Panc1 (cell line): Measurements from ENCODE around the gene RGS9. TPM values are rescaled to one million over a fixed set of nuclear protein-coding genes. Genes with fewer than 3 reads are reported as not detected.

Experiments used
- ATAC-seq: fragments of 200-7000 bp; cut with Tn5 transposase; 2 replicates; pipeline ENCODE4 v1.9.1; 2020; ENCODE audit warnings: mild to moderate bottlenecking, moderate library complexity
- BruUV-seq: library from RNA; stranded (reverse); fragments of 400-500 nt; replicated peaks from 2 replicates; lab custom pipeline; 2021; lab: Mats Ljungman, UMichigan
- CTCF ChIA-PET: fragments of 300-600 bp; sonication (Branson Sonifier 250); formaldehyde crosslinking; loops from one replicate; lab custom pipeline; 2022; ENCODE audit warnings: antibody characterized with exemption; lab: Charles Lee
- POLR2A ChIA-PET: fragments of 300-600 bp; sonication (Branson Sonifier 250); formaldehyde crosslinking; loops from one replicate; lab custom pipeline; 2022; ENCODE audit warnings: antibody characterized with exemption; lab: Charles Lee
- DNase-seq: peaks from one replicate; pipeline ENCODE4 v3.0.0-alpha.2; 2010; ENCODE audit warnings: low read depth, low spot score
- H3K27ac ChIP-seq: 2 replicates; pipeline ENCODE4 v1.5.1; 2011; ENCODE audit warnings: mild to moderate bottlenecking, low read length, inconsistent platforms
- H3K27me3 ChIP-seq: fragments of 200-500 bp; sonication (Bioruptor generic); 2 replicates; pipeline ENCODE4 v1.6.0; 2014; ENCODE audit warnings: low read length, inconsistent platforms; ENCODE audit not compliant: control insufficient read depth, insufficient read depth
- H3K36me3 ChIP-seq: fragments of 200-500 bp; sonication (Bioruptor generic); 2 replicates; pipeline ENCODE4 v1.5.1; 2014; ENCODE audit warnings: inconsistent platforms, mild to moderate bottlenecking, low read length, moderate library complexity; ENCODE audit not compliant: control insufficient read depth, insufficient read depth
- H3K4me1 ChIP-seq: 2 replicates; pipeline ENCODE4 v1.5.1; 2011; ENCODE audit warnings: inconsistent platforms, mild to moderate bottlenecking, low read length, moderate library complexity; ENCODE audit not compliant: control insufficient read depth, insufficient read depth
- H3K4me3 ChIP-seq, 2 experiments: 2 replicates each; pipeline ENCODE4 v1.5.1; 2011 to 2012; ENCODE audit warnings: low read depth in 2 of 2, low read length in 2 of 2, mild to moderate bottlenecking in 2 of 2, inconsistent platforms in 1 of 2, moderate library complexity in 1 of 2
- H3K9me3 ChIP-seq: fragments of 200-500 bp; sonication (Bioruptor generic); 2 replicates; pipeline ENCODE4 v1.5.1; 2014; ENCODE audit warnings: low read depth, mild to moderate bottlenecking, inconsistent platforms, low read length, moderate library complexity; ENCODE audit not compliant: control insufficient read depth, insufficient read depth
- CTCF ChIP-seq: fragments of 450-650 bp; IDR thresholded peaks from 2 replicates; pipeline ENCODE4 v1.5.1; 2017; ENCODE audit warnings: mild to moderate bottlenecking
- POLR2AphosphoS5 ChIP-seq: IDR thresholded peaks from 2 replicates; pipeline ENCODE4 v1.6.1; 2012; ENCODE audit warnings: mild to moderate bottlenecking, low read depth, low read length, moderate library complexity
- REST ChIP-seq, 2 experiments: IDR thresholded peaks; 2 replicates each; pipeline ENCODE4 v1.6.1; 2011 to 2012; ENCODE audit warnings: low read depth in 2 of 2, control low read depth in 1 of 2, low read length in 1 of 2, mild to moderate bottlenecking in 1 of 2, moderate library complexity in 1 of 2; ENCODE audit not compliant: insufficient read depth in 1 of 2
- SIN3A ChIP-seq: IDR thresholded peaks from 2 replicates; pipeline ENCODE4 v1.6.1; 2012; ENCODE audit warnings: low read depth, mild to moderate bottlenecking, low read length, moderate library complexity, borderline replicate concordance; ENCODE audit not compliant: insufficient read depth
- TCF7L2 ChIP-seq: IDR thresholded peaks from 2 replicates; pipeline ENCODE4 v1.6.1; 2011; ENCODE audit warnings: mild to moderate bottlenecking, low read depth, low read length, inconsistent platforms
- in situ Hi-C: cut with HindIII; loops from 2 replicates; pipeline ENCODE4 v1.10.0; 2016; ENCODE audit warnings: low sequenced_read_pairs, low pct_unique_long_range_greater_than_20kb
- intact Hi-C: fragments of 100-400 bp; cut with micrococcal nuclease; formaldehyde crosslinking; loops from one replicate; pipeline ENCODE4 v1.10.0; 2022; ENCODE audit not compliant: unreplicated experiment
- total RNA-seq: library from RNA; stranded (reverse); gene quantifications from one replicate; pipeline ENCODE4 v1.2.1, GENCODE V29; 2021; ENCODE audit not compliant: unreplicated experiment

RGS9 gene
- total RNA-seq, 1 experiment from 2014 or later = 3.3 TPM

- intact Hi-C loops = loop anchor here (10.0 kb wide), 1 partner anchor 226 kb away; no protein-coding TSS in a partner anchor
- ATAC-seq (no peak), DNase-seq (no peak)
- Histone ChIP-seq H3K4me3 (no peak overlapping the region), H3K27ac (no peak overlapping the region), H3K4me1 (no peaks in the 10 kb centered on the region), H3K27me3 (no peaks in the 10 kb centered on the region), H3K36me3 (no peaks in the 10 kb centered on the region), H3K9me3 (no peaks in the 10 kb centered on the region)
- POLR2A ChIA-PET = no interaction called here
- BruUV-seq = no TSS peak
- in situ Hi-C loops = no loop called here
- TF ChIP-seq REST (IDR thresholded peaks at IDR 0.05; ENCODE audit: insufficient read depth in 1 of 2, low read depth in 2 of 2, low read length in 1 of 2) = no peak
- no peak for TF ChIP-seq POLR2AphosphoS5
- no peak for TF ChIP-seq CTCF
- CTCF ChIA-PET = no interaction called here
Observed at GRCh38 chr17:65190467-65191097, 53.4 kb downstream of the RGS9 start.

DNA sequence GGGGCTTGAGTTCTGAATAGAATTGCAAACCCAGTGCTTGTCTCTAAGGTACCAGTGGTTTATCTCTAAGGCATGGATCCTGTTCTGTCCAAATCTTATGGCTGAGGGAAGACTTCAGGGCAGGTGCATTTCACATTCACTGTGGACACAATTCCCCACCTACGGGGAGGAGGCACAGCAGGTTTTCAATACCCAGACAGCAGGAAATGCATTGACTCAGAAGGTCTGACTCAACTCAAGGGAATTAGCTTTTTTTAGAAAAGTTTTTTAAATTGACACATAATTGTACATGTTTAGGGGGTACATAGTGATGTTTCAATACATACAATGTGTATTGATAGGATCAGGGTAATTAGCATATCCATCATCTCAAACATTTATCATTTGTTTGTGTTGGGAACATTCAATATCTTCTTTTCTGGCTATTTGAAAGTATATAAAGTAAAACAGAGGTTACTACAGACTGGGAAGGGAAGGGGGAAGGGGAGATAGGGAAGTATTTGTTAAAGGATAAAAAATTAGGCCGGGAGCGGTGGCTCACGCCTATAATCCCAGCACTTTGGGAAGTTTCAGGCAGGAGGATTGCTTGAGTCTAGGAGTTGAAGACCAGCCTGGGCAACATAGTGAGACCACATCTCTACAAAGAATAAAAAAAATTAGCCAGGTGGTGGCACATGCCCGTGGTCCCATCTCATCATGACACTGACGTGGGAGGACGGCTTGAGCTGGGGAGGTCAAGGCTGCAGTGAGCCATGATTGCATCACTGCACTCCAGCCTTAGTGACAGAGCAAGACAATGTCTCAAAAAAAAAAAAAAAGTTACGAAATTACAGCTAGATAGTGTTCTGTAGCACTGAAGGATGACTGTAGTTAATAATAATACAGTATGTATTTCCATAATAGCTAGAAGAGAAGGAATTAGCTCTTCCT is 54.9 kb downstream of the RGS9 start:
- TF ChIP-seq POLR2AphosphoS5 (no peak), SIN3A (no peak), TCF7L2 (no peak), CTCF (no peak), REST (IDR thresholded peaks at IDR 0.05; ENCODE audit: insufficient read depth in 1 of 2, low read depth in 2 of 2, low read length in 1 of 2) (no peak)
- no TSS peak for BruUV-seq
- no peak for ATAC-seq
- Histone ChIP-seq H3K27me3 (no peaks in the 10 kb centered on the region), H3K4me3 (no peak overlapping the region), H3K27ac (no peak overlapping the region), H3K9me3 (no peaks in the 10 kb centered on the region), H3K36me3 (no peaks in the 10 kb centered on the region), H3K4me1 (no peaks in the 10 kb centered on the region)
- intact Hi-C loops (loop anchor here (10.0 kb wide), 1 partner anchor 227 kb away; no protein-coding TSS in a partner anchor), in situ Hi-C loops (no loop called here)
- POLR2A ChIA-PET = no interaction called here
- DNase-seq = no peak
- CTCF ChIA-PET = interaction anchor here (0.6 kb wide), 1 partner anchor 37 kb away, joined by 6 read pairs; no protein-coding TSS in a partner anchor
